CD4-positive, alpha-beta T cell treated with Interleukin-10 for 1 hour (primary cell): ENCODE results near the gene METTL25B.
A peak's percentile ranks its signal among the peaks of the same experiment; 100 is the strongest.

ENCODE experiments used
- DNase-seq: peaks from one replicate; pipeline ENCODE4 v3.0.0-alpha.2; 2020

Gene METTL25B

DNA sequence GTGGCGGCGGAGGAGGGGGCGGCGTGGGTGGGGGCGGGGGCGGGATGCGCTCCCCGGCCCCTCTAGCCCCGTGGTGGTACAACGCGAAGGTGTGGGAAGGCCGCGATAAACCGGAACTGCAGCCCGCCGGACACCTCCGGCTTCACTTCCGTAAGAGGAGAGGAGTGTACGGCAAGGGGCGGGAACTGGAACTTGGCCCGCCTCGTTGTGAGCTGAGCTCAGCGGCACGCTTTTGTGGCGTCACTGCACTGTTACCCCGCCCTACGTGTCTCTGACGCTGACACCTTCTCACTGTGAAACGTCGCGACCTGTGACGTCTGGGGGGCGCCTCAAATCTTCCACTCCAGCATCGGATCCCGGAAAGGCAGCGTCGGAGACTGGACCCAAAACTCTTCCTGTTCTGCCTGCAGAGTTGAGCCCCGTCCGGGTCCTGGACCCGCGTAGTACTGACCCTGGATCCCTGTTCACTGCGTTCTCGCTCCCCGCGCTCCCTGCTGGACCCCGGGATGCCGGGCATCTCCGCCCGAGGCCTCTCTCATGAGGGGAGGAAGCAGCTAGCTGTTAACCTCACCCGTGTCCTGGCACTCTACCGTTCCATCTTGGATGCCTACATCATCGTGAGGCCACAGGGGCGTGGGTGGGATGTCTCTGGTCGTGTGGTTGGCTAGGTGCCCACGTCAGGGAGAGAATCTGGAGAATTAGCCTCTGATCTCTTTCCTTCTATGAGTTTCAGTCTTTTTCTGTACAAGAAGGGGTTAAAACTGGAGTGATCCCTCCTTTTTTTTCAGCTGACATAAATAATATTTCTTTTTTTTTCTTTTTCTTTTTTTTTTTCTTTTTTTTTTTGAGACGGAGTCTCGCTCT lies 562 bp downstream of the METTL25B start, which contains the start of gene ISG20L2:
Gene ISG20L2, minus strand, starts transcription at position 168 of the 864 bp plus-strand sequence. CDS start 1,114 bp downstream, outside the sequence.
- DNase-seq = peak; percentile 97

DNA sequence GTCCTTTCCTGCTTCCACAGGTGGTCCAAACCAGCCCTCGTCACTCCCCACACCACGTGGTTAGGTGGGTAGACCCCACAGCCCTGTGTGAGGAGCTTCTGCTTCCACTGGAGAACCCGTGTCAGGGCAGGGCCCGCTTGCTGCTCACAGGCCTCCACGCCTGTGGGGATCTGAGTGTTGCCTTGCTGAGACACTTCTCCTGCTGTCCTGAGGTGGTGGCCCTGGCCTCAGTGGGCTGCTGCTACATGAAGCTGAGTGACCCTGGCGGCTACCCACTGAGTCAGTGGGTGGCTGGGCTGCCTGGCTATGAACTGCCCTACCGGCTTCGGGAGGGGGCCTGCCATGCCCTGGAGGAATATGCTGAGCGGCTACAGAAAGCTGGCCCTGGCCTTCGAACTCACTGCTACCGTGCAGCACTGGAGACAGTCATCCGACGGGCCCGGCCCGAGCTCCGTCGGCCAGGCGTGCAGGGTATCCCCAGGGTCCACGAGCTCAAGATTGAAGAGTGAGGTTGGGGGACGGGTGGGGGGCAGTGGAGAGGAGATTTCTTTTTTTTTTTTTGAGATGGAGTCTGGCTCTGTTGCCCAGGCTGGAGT lies 5.8 kb downstream of the METTL25B start:
- DNase-seq = no peak

DNA sequence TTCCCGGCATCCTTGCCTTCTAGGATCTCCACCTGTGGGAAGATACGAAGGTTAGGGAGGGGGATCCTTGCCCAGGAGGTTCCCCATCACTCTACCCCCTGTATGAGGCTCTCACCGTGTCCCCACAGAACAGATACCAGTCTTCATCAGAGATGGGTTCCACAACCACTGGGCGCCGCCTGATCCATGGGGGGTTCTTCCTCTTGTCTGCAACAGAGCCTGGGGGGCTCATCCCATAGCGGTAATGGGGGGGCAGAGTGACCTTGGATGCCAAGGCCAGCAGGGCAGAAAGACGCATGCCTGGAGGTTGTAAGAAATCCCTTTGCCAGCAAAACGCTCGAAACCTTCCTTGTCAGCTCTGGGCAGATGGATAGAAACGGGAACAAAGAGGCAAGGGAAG lies 10.1 kb downstream of the METTL25B start:
- DNase-seq = no peak

DNA sequence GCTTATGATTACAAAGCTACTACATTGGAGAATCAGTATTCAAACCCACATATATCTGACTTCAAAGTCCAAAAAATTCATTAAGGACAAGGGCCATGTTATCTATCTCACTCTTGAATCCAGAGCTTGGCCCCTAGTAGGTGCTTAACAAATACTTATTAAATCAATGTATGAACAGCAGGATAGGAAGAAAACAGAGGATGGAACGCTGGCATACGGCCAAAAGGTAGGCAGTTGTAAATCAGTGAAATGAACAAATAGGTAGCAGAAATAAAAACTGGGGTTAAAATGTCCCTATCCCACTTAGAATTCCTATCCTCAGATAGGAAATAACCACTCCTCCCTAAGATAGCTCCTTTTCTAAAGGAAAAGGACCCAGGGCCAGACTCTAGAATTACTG lies 10.6 kb downstream of the METTL25B start:
- DNase-seq = no peak

DNA sequence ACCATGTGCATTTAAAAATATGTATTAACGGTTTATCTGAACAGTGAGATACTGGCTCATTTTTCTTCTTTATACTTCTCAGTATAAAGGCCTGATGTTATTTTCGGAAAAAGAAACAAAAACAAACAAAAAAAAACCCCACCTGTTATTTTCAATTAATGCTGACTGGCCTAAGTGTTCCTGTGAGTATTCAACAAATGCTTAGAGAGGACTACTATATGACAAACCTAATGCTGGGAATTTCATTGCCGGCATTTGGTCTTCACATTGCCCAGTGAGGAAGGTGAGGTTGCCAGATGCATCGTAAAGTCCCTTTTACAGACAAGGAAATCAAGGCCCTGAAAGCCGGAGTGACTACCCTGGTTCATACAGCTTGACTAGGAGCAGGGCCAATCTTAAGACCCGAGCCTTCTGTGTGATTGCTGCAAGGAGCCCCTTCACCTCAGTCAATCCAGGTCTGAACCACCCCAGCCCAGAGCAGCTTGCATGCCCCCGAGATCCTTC lies 12.0 kb downstream of the METTL25B start:
- no peak for DNase-seq

DNA sequence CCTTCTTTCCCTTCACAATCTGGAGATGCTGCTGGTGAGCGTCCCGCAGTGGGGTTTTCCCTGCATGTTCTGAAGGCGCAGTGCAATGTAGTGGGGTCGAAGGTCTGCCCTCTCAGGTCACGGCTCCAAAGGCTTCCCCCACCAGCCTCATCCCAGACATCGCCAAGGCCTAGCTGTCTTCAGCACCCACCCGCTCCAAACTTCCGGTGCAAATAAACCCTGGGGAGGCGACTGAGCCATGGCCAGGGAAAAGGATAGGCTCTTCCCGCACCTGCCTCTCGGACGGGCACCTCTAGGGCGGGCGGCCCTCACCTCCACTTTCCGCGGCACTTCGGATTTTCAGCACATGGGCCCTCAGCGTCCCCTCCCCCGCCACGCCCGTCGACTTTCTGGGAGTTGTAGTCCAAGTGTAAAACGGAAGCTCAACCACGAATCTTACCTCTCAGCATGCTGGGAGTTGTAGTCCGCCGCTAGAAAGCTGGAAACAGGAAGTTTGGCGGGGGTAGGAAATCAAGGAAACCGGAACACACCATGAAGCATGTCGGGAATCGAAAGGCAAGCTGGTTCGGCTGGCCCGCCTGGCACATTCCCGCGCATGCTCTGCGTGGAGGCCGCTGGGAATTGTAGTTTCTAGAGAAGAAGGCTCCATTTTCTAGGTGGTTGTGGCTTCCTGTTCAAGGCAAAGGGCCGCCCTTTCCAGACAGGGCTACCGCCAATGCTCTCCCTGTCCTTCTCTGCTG lies 12.6 kb downstream of the METTL25B start, which contains the start of gene MRPL24:
Gene MRPL24, minus strand, starts transcription at position 348 of the 740 bp plus-strand sequence. CDS start 2,384 bp downstream, outside the sequence.
- peak; percentile 99 for DNase-seq

DNA sequence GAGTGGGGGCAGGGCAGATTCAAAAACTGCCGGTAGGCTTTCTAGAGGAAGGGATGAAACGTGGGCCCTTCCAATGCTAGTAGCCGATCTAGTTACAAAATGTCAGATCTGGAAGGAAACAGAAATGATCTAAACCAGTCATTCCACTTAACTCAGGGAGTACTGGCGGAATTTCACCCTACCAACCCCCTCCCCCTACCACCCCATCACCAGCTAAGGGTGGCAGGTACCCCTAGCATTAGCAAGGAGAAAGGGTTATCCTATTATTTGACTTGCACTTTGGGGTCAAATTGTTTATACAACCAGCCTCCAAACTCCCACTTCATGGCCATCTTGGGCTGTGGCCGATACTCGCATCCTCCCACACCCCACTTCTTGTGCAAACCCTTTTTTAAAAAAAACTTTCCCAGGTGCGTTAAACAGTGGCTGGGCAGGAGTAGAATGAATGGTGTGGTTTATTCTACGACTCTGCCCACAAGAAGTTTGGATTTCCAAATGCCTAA lies 13.3 kb downstream of the METTL25B start:
- no peak for DNase-seq

DNA sequence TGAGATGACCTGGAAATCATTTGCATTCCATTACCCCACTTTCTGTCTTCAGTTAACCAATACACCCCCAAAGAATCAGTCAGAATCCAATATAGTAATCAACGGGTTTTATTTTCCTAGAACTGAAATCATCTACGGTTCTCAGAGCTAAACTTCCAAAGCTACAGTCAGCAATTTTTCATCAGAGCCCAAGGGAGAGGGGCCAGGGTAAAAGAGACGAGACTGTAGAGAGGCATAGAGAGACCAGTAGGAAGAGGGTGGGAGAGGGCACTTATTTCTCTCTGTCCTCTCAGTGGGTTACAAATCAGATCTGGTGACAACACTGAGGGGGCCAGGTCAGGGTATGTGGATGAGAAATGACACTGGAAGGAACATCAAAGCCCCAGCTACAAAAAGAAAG lies 13.7 kb downstream of the METTL25B start:
- DNase-seq = no peak

DNA sequence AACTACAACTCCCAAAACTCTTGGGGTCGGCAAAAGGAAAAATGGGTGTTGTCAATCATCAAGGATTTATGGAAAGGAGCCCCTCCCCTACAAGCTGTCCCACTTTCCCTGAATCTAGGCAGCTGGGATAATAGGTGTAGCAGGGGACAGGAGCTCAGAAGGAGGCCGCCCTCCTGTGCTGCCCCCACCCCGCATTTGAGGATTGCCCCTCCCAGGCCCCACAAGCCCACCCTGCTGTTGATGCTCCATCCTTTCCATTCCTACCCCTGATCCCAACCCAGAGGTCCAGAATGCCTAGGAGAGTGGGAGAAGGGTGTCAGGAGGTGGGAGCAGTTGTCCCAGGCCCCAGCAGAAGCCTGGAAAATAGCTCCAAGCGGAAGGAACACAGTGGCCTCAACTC lies 14.5 kb downstream of the METTL25B start:
- no peak for DNase-seq

DNA sequence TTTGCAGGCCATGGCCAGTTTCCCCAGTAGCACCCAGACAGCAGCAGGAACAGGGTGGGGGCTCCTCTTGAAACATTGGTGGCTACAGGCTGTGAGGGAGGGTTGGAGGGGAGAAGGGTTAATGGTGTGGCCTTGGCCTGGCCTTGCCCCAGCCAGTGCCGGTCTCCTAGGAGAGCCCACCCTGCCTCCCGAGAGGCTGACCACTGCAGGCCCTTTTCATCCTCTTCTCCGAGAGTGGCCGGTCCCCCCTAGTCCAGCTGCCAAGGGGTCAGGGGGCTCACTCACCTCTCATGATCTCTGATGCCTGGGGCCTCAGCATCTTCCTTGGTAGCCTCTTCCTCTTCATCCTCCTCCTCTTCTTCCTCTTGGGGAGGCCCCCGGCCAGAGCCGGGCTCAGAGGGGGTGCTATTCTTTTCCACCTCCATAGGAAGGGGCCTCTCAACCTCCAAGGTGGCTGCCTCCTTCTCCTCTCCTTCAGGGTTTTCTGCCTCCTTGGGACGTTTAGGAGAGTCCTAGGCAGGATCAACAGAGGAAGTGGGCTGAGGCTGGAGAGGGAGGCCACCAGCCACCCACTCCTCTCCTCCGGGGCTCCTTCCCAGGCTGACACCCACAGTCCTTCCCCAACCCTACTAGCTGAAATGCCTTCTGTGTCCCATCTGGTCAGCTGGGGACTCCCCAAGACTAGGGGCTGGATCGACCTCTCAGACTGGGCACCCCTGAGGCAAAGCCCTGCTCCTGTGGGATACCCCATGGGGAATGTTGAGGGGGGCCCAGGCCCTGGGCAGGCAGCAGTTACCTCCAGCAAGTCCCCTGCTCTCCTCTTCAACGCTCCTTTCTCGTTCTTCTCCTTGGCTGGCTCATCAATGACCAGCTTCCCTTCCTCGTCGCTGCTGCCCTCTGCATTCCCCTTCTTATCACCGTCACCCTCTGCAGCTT lies 15.4 kb downstream of the METTL25B start:
- DNase-seq = no peak

DNA sequence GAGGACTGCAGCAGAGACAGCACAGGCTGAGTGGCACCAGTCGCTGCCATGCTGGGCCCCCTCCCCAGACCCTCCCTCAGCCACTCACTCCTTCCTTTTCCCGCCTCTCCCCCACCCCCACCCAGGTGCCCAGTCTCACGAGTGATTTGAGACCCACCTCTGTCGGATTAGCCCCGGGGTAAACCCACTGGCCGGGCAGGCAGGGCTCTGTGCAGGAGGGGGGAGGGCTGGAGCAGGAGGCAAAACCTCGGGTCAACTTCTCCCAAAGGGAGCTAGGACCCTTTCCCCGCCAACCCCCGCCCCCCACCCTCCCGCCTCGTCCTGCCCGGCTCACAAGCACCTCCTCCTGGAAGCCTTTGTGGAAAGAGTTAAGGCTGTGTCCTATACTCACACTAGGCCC lies 16.1 kb downstream of the METTL25B start:
- DNase-seq = no peak

DNA sequence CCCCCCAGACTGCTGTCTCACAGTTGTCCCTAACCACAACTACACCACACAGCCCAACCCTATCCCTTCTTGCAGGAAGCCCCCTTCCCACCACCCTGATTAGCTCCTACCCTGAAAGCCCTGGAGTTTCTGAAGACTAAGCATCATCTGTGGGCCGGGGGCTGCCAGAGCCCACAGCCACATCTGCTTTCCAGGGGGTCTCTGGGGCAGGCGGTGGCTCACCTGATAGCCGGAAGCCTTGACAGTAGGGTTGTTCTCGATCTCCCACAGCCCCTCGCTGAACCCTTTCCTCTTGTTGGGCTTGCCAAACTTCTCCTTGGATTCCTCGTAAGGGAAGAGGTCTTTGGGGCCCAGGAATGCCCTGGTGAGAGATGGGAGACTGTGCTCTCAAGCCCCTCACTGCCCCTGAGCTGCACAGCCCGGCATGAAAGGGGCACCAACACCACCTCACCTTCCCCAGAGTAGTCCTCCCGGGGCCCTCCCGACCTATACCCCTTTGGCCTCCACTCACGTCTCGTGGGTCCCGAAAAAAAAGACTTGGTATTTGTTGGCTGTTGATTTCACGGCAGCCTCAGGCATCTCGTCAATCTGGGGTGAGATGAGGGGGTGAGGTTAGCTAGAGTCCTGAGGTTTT lies 16.6 kb downstream of the METTL25B start:
- DNase-seq = no peak

DNA sequence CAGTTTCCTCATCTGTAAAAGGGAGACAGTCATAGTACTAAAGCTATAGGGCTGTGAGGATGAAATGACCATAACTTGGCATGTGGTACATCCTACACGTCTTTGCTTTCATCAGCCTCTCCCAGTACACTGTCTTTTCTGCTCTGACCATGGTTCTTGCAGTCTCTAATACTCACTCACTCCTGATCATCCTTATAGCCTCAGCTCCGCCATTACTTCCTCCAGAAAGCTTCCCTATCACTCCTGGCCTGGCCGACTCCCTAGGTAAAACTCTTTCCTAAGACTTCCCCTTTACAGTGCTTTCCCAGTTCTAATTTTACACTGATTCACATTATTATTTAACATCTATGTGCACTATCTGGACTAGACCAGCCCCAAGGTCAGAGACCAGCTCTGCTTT lies 17.6 kb downstream of the METTL25B start:
- no peak for DNase-seq

DNA sequence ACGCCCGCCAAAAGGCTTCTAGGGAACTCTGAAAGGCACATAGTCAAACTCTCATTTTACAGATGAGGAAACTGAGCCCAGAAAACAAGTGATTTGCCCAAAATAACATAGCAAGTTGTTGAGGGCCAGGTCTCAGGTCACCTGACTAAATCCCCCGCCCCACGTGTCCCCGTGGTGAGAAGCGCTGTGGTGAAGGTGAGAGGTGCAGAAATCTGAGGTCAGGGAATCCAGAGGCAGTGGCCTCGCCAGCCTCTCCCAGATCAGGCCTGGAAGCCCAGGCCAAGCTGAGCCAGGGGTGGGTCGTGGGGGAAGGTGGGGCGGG lies 18.1 kb downstream of the METTL25B start:
- peak; percentile 46 for DNase-seq

DNA sequence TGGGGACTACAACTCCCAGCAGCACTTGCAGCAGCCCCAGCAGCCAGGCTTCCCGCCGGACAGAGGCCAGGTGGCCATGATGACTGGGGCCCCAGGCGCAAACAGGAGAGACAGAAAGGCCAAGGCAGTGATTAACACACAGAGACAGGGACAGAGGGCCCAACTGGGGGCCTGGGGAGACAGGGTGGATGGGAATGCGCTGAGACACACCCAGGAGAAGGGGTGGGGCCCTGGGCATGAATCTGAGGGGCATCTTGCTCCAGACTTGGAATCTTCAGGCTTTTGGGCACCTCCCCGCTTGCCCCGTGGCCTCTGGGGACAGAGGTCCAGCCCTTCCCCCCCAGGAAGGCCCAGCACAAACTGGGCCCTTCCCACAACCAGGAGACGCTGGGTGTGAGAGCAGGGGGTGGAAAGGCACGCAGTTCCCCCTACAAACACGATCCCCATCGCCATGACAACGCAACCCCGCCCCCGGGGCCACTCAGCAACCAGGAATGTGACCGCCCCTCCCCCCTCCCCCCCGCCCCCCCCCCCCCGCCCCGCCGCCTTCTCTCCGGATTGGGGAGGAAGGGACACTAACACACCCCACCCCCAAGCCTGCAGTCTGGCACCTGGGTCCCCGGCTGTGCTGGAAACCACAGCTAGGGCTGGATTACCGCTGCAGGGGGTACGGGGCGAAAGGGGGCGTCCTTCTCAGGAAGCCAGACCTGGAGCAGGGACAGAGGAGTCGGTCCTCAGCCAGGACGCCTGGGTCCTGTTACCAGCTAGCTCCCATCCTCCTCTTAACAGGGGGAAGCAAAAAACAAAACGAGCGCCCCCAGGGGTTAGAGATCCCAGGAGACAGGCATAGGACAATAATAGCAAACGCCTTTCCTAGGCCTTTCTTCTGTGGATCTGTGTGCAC lies 18.7 kb downstream of the METTL25B start:
- peak; percentile 85 for DNase-seq

DNA sequence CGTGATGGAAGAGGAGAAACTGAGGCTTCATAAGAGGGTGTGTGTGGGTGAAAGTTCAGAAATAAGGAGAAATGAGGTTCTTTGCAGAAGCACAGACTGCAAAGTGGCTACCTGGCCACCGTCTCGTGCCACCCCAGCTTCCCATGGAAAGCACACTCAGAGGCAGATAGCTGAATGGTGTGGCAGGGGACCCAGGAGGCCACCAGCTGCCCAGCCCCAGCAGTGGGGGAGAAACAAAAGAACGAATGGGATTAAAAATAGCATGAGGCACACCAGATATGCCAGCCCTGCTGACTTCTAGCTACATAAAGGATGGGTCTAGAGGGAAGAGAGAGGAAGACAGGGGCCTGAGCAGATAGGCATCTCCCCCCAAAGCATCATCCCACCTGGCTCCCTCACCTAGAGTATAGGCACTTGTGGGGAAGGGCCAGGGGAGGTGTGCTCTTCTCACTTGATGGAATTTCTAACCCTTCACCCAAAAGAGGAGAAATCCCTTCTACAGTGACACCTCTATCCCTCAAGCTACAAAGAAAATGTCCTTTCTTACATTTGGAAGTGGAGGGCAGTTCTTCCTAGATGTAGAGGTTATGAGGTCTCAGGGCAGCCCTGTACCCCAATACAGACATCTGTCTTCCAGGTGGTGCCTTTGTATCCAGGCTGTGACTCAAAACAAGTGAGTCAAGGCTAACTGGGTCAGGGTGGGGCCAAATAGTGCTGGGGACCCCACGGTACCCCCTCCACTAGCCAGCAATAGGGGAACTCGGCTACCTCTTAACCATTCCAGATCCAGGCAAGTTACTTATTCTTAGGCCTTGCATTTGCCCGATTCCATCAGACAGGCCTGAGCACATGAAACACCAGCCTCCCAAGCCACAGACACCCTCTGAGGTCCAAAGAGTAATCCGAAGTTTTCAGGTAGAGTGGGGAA lies 19.7 kb downstream of the METTL25B start:
- no peak for DNase-seq

DNA sequence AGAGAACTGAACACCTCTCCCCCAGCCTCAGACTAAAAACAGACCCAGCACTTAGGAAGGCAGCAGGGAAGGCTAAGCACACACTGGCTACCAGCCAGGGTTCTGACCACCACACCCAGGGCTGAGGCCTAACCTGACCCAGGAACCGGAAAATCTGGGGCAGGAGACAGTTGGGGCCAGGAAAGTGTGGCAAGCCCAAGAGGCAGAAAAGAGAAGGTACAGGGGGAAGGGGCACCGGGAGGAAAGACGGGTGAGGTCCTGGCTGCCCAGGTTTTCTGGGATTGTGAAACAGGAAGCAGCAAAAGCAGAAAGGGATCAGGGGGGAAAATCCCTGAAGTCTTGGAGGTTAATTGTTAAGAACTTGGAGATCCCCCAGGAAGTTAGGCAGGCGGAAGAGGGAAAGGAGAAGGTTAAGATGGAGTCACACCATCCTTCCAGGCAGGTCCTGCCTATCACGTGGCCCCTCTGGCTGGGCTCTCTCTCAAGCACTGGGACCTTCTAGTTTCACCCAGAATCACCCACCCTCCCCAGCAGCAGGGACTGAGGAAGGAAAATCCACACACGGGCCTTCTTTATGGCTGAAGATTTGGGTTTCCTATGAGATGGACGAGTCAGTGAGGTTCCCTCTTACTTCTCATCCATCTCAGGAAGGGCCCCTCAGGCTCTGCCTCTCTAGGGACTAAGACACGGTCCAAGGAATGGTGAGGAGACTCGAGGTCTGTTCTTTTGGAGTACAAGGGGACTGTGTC lies 20.6 kb downstream of the METTL25B start:
- peak; percentile 35 for DNase-seq

DNA sequence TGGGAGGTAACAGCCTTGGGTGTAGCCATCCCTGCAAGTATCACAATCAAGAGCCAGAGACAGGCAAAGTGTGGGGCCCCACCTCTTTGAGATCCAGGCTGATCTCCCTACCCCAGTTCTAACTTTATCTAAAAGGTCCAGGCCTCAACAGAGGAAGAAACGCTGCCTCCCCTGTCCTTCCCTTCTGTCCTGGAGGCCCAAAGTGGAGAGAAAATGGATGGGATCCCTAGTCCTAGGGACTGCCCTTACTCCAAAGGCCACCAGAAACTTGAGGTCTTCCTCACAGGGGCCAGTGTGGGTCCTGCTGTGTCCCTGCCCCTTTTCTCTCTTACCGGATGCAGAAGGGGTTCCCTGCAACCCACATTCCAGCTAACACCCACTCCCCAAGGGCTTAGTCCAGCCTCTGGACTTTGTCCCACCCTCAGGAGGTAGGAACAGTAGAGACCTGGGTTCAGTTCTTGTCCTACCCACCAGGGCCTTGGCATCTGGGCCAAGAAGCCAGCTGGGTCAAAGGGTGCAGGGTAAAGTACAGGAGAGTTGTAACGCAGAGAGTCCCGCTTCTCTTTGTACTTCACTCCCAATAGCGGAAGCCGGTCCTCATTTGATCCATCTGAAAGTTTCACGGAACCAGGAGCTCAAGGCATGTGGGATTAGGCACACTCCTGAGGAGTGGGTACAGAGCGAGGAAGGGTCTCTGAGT lies 21.3 kb downstream of the METTL25B start:
- DNase-seq = peak; percentile 10
